Left lung (tissue), 10 donors: ENCODE data around the gene EED. TPM values are rescaled to one million over a fixed set of nuclear protein-coding genes. Genes with fewer than 3 reads are reported as not detected.

Experiments used
- ATAC-seq: fragments of 200-7000 bp; cut with Tn5 transposase; one replicate; pipeline ENCODE4 v1.9.1; 2020; ENCODE audit warnings: moderate library complexity
- DNase-seq, 4 donors: peaks; one replicate each; pipeline ENCODE4 v3.0.0-alpha.2; 2013 to 2020
- H3K27ac ChIP-seq, 2 donors: fragments of 200-600 bp; sonication (generic) in 1 of 2; one replicate each; pipeline versions ENCODE4 v1.5.0 to v1.8.0; 2020 to 2021
- H3K27me3 ChIP-seq, 2 donors: fragments of 200-600 bp; sonication (generic) in 1 of 2; one replicate each; pipeline versions ENCODE4 v1.5.0 to v1.8.0; 2020 to 2021
- H3K36me3 ChIP-seq, 2 donors: fragments of 200-600 bp; sonication (generic) in 1 of 2; one replicate each; pipeline versions ENCODE4 v1.5.0 to v1.8.0; 2020 to 2021
- H3K4me1 ChIP-seq, 2 donors: fragments of 200-600 bp; one replicate each; pipeline ENCODE4 v1.8.0; 2021
- H3K4me3 ChIP-seq, 2 donors: fragments of 200-600 bp; sonication (generic) in 1 of 2; one replicate each; pipeline versions ENCODE4 v1.5.0 to v1.8.0; 2020 to 2021; ENCODE audit warnings: mild to moderate bottlenecking in 1 of 2
- H3K9me3 ChIP-seq, 2 donors: fragments of 200-600 bp; sonication (generic) in 1 of 2; one replicate each; pipeline versions ENCODE4 v1.5.0 to v1.8.0; 2020 to 2021
- CTCF ChIP-seq, 2 donors: fragments of 200-600 bp; sonication (generic) in 1 of 2; IDR thresholded peaks; one replicate each; pipeline versions ENCODE4 v1.5.0 to v1.8.0; 2021; ENCODE audit warnings: antibody characterized with exemption in 2 of 2
- intact Hi-C, 2 donors: fragments of 100-400 bp; cut with DNase I; formaldehyde crosslinking; loops; one replicate each; pipeline versions ENCODE4 v1.11.2 to v1.14.2; 2022
- polyA plus RNA-seq, 6 donors: library from polyadenylated mRNA; unstranded; fragments of 120-200 nt; gene quantifications; one replicate each; pipeline ENCODE4 v1.2.1, GENCODE V29; 2013; ENCODE audit not compliant: insufficient read length in 6 of 6
- total RNA-seq, 2 donors: library from RNA; stranded (reverse); fragmentation: NEBNext Ultra II Directional; extraction: Animal tissue kit (Norgen Biotek cat#: 25700); gene quantifications; one replicate each; pipeline ENCODE4 v1.2.1, GENCODE V29; 2021
- donor health status: DM: no; HTN: yes; CAD: no.
- donor health status: DM: no; HTN: no; CAD: no.

EED gene
- total and polyA plus RNA-seq, 8 donors: 20.3 to 48.2 (median 37.7) TPM

GRCh38 chr11:86256608-86257007, 12.1 kb downstream of the EED start:
- intact Hi-C loops: no loop called here
- Histone ChIP-seq H3K36me3 (peaks cover 0 to 53% of the 10 kb centered on the region in 2 donors), H3K4me3 (no peak overlapping the region), H3K27me3 (no peaks in the 10 kb centered on the region), H3K4me1 (peaks cover 0 to under 1% of the 10 kb centered on the region in 2 donors), H3K9me3 (no peaks in the 10 kb centered on the region), H3K27ac (no peak overlapping the region)
- TF ChIP-seq CTCF (IDR thresholded peaks at IDR 0.05): no peak
- ATAC-seq (no peak), DNase-seq (no peak)

GRCh38 chr11:86257446-86257845, 12.9 kb downstream of the EED start:
- peaks cover 0 to 61% of the 10 kb centered on the region in 2 donors for H3K36me3 ChIP-seq
- no peak for ATAC-seq
- no peaks in the 10 kb centered on the region for H3K9me3 ChIP-seq
- intact Hi-C loops: no loop called here
- no peak overlapping the region for H3K27ac ChIP-seq
- no peak overlapping the region for H3K4me3 ChIP-seq
- no peaks in the 10 kb centered on the region for H3K4me1 ChIP-seq
- TF ChIP-seq CTCF (IDR thresholded peaks at IDR 0.05): no peak
- no peak for DNase-seq
- no peaks in the 10 kb centered on the region for H3K27me3 ChIP-seq

- TF ChIP-seq CTCF (IDR thresholded peaks at IDR 0.05): no peak
- Histone ChIP-seq H3K36me3 (peaks cover 0 to 79% of the 10 kb centered on the region in 2 donors), H3K4me3 (no peak overlapping the region), H3K9me3 (no peaks in the 10 kb centered on the region), H3K27ac (no peak overlapping the region), H3K4me1 (no peaks in the 10 kb centered on the region), H3K27me3 (no peaks in the 10 kb centered on the region)
- DNase-seq (no peak), ATAC-seq (no peak)
- intact Hi-C loops: no loop called here
Observed at GRCh38 chr11:86259730-86260129, 15.2 kb downstream of the EED start.

- Histone ChIP-seq H3K27ac (no peak overlapping the region), H3K9me3 (no peaks in the 10 kb centered on the region)
- no peak for TF ChIP-seq CTCF (IDR thresholded peaks at IDR 0.05)
Observed at GRCh38 chr11:86261328-86261727, 16.8 kb downstream of the EED start.

GRCh38 chr11:86262387-86262786, 17.8 kb downstream of the EED start:
- no peaks in the 10 kb centered on the region for H3K4me1 ChIP-seq
- no peaks in the 10 kb centered on the region for H3K9me3 ChIP-seq
- H3K36me3 ChIP-seq: peaks cover 0 to 69% of the 10 kb centered on the region in 2 donors
- H3K27ac ChIP-seq: no peak overlapping the region
- intact Hi-C loops: no loop called here
- DNase-seq: no peak
- H3K27me3 ChIP-seq: no peaks in the 10 kb centered on the region
- H3K4me3 ChIP-seq: no peak overlapping the region
- TF ChIP-seq CTCF (IDR thresholded peaks at IDR 0.05): no peak
- no peak for ATAC-seq

More at GRCh38 chr11:86261328-86261727, 16.8 kb downstream of the EED start:
- Histone ChIP-seq H3K4me1 (no peaks in the 10 kb centered on the region), H3K27me3 (no peaks in the 10 kb centered on the region), H3K4me3 (no peak overlapping the region), H3K36me3 (peaks cover 0 to 76% of the 10 kb centered on the region in 2 donors)
- DNase-seq: no peak
- intact Hi-C loops: no loop called here
- no peak for ATAC-seq
